CD4-positive, alpha-beta T cell treated with Interleukin-21 for 1 hour (primary cell): ENCODE results near the gene CELSR1.

Source experiments
- DNase-seq: peaks from one replicate; pipeline ENCODE4 v3.0.0-alpha.2; 2020

CELSR1 gene, protein sequence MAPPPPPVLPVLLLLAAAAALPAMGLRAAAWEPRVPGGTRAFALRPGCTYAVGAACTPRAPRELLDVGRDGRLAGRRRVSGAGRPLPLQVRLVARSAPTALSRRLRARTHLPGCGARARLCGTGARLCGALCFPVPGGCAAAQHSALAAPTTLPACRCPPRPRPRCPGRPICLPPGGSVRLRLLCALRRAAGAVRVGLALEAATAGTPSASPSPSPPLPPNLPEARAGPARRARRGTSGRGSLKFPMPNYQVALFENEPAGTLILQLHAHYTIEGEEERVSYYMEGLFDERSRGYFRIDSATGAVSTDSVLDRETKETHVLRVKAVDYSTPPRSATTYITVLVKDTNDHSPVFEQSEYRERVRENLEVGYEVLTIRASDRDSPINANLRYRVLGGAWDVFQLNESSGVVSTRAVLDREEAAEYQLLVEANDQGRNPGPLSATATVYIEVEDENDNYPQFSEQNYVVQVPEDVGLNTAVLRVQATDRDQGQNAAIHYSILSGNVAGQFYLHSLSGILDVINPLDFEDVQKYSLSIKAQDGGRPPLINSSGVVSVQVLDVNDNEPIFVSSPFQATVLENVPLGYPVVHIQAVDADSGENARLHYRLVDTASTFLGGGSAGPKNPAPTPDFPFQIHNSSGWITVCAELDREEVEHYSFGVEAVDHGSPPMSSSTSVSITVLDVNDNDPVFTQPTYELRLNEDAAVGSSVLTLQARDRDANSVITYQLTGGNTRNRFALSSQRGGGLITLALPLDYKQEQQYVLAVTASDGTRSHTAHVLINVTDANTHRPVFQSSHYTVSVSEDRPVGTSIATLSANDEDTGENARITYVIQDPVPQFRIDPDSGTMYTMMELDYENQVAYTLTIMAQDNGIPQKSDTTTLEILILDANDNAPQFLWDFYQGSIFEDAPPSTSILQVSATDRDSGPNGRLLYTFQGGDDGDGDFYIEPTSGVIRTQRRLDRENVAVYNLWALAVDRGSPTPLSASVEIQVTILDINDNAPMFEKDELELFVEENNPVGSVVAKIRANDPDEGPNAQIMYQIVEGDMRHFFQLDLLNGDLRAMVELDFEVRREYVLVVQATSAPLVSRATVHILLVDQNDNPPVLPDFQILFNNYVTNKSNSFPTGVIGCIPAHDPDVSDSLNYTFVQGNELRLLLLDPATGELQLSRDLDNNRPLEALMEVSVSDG (N-terminal part only)

DNA sequence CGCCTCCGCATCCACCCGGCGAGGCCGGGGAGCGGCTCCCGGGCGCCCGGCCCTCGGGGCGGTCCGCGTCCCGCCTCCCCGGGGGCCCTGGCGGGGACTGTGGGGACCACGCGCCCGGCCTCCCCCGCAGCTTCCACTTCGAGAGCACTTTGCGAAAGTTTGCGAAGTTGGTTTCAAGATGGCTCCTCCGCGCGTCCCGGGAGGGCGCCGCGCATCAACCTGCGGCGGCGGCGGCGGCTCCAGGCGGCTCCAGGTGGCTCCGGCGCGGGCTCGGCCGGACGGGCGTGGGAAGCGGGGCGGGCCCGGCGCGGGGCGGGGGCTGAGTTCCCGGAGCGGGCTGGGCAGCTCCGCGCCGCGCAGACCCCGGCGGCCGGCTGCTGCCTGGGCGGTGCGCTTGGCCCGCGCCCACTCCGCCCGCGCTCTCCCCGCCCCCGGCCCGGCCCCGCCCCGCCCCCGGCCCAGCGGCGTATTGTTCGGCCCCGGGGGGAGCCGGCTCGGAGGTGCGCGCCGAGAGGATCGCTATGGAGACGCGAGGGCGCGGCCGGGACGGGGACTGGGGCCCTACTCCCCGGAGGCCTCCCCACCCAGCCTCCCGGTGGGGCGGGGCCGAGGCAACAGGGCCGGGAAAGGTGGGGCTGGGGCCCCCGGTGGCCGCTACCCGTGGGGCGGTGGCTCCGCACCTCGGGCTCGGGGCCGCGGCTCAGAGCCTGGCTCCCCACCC lies at the start of gene CELSR1:
Gene CELSR1 (minus strand): TSS at position 396 of the 721 bp plus-strand sequence. CDS start 450 bp downstream, outside the sequence.
- DNase-seq, result no peak

DNA sequence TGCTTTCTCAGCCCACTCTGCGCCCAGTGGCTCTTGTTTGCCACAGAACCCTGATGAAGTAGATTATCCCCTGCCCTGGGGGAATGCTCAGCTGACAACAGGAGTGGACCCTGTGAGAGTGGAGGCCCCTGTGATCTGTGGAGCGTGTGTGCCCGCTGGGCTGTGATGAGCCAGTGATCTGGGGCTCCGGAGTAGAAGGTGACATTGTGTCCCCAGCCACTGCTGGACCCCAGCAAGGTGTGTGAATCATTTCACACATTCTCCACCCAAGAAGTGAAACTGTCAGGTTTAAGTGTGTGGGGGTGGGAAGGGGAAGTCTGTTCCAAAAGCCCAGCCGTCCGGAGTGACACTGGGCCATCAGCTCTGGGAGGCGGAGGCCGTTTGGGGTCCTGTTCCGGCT lies 49.6 kb upstream of the CELSR1 start:
- no peak for DNase-seq

DNA sequence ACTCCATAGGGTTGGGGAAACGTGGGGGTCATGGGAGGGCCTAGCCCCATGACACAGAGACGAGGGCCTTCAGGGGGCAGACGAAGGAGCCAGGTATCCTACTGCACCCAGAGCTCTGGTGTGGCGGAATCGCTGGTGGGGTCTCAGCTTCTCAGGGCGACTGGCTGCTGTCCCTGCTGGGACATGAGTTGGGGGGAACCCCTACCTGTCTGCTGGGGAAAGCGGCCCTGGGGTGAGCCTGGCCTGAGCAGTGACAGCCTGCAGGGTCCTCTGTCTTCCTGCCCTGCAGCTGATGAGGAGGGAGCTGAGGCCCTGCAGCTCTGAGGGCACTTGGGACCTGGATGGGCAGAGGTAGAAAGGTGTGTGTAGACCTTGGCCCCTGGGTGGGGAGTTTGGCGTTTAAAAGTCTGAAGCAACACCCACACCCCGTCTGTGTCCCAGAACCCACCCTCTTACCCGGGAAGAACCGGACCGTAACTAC lies 49.2 kb upstream of the CELSR1 start:
- DNase-seq, result no peak

DNA sequence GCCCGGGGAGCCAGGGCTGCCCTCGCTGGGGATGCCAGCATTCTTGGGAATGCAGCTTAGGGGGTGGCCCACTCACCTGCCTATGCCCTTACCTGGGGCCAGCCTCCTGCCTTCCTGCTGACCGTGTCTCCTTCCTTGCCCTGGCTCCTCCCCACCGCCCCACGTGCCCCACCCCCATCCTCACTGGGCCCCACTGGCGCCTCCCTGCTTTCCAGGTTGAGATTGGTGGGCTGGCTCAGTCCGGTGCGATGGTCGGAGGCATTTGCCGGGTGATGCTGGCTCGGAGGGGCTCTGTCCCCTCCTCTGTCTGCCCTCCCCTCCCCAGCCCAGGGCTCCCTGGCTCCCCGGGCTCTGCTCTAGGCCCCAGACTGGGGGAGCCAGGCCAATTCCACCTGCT lies 48.7 kb upstream of the CELSR1 start:
- DNase-seq, result no peak

DNA sequence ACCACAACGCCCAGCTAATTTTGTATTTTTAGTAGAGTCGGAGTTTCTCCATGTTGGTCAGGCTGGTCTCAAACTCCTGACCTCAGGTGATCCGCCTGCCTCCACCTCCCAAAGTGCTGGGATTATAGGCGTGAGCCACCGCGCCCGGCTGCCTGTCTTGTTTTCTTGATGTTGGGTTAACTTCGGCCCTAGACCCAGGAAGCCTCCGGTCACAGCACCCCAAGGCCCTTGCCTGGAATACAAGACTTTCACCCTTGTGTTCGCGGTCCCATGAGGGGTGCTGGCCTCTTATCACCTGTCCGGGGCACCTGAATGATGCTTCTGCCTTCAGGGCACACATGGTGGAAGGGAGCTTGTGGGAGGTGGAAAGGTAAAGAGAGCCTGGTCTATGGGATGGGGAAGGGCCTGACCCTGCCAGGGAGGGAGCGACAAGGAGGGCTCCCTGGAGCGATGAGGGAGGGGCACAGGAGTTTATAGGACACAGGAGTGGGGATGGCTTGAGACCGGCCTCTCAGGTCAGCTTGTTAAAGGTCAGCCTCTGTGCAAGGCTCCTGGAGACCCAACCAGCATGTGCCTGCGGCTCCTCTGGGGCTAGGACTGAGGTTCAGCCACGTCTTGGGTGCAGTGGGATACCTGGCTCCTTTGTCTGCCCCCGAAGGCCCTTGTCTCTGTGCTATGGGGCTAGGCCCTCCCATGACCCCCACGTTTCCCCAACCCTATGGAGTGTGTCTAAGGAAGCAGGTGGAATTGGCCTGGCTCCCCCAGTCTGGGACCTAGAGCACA lies 48.1 kb upstream of the CELSR1 start:
- DNase-seq, result no peak

DNA sequence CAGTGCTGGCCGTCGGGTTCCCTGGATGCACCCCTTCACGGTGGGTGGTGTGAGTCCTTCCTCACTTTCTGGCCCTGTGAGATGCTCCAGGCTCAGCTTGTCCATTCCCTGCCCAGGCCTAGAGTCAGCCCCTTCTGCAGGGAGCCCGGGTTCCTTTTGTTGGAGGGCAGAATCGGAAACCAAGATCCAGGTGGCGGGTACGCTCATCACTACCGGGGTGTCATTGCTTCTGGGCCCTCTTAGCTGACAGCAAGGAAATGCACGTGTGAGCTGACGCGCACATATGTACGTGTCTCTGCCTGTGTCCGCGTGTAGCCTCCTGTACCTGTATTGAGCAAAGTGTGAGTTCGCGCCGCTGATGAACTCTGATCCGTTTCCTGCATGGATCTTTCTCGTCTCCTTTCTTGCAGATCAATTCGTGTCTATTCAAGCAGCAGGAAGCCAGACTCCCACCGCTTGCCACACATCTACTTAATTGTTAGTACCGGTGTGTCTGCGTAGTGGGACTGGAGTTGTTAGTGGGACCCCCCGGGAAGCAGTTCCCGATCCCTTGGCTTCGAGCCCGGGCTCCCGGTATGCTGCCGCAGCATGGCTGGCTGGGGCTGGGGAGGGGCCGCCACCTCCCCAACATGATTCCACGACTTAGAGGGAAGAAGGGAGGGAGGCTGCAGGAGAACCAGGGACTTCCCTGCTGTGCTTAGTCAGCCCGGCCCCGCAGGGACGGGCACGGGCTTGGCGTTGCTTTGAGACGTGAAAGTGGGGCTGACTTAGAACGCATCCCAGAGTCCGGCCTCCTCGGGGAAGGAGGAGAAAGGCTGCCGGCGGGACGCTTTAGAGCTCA lies 46.9 kb upstream of the CELSR1 start:
- no peak for DNase-seq

DNA sequence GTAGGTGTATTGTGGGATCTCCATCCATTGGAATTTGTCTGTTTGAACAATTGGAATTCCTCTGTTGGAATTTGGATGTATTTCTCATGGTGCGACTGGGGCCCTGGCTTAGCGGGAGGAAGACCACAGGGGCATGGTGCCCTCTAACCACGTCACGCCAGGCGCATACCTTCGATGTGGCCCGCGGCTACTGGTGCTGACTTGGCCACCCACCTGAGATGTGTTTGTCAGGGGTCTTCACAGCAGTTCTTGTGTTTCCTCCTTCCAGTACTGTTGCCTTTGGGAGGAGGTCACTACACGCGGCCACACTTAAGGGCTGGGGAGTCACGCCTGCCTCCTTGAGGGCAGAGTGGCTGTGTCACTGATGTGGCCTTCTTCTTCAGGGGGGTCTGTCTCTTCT lies 46.2 kb upstream of the CELSR1 start:
- DNase-seq, result no peak

DNA sequence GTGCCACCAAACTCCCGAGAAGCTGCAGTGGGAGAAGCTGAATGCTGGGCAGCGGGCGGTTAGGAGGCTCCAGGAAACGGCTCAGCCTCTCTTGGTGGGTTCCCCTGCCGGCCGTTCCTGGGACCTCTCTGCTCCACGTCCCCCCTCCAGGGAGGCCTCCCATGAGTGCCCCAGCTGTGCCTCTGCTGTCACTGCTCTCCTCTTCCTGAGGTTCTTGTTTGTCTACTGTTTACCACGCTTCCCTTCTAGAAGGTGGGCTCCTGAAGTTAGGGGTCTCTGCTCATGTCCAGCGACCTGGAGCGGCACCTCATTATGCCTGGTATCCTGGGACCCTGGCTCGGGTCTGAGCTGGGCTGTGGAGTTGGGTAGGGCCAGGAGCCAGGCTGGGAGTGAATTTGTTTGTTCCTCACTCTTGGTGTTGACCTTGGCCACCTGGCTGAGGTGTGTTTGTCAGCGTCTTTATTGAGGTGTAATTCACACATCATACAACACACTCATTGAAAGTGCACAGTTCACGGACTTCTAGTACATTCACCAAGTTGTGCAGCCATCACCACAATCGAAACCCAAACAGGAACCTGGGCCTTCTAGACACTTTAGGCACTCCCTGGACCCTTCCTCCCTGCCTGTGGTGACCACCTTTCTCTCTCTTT lies 45.0 kb upstream of the CELSR1 start:
- DNase-seq, result no peak

DNA sequence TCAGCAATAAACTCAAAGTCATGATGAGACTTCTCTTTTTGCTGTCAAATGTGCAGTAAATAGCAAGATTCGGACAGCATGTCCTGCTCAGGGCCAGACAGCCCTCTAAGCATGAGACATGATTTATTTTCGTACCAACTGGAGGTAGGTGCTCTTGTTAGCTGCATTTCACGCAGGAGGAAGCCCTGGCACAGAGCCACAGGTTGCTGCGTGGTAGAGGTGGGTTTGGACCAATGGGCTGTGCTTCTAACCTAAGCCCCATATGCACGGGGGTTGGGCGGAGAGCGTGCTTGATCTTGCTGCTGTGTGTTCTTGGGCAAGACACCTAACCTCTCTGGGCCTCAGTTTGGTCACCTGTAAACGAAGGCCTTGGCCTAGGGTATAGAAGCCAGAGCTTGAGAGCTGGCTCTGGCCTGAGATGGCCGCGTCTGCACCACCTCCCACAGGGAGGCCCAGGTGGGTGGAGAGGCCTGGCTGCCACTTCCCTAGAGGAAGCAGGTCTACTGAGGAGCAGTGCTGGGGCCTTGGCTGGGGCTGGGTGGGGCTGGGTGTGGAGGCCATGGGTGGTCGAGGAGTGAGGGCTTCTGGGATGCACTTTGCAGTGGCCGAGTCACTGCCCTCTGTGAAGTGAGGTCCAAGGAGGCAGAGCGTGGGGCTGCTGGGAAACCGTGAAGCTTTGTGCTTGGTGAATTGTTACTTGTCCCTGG lies 44.3 kb upstream of the CELSR1 start:
- no peak for DNase-seq

DNA sequence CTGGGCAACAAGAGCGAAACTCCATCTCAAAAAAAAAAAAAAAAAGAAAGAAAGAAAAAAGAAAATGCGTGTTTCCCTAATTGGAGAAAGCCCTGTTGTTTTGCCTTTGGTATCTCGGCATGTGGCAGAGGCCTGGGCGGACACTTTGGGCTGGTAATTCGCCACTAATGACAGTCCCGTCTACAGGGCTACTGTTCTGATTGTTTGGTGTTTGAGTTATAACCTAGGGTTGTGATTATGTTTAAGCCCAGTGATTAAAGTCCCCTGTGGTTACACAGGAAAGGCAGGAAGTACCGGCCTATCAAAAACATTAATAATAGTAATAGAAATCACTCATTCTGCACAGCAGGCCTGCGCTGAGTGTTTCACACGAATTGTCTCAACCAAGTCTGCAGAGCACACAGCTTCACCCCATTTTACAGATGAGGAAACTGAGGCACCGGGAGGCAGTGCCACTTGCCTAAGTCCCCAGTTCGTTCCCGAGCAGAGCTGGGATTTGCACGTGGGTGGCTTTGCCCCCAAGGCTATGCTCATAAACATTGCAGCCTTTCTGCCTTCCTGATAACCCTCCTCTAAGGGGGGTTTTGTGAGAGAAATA lies 43.6 kb upstream of the CELSR1 start:
- DNase-seq, result no peak

DNA sequence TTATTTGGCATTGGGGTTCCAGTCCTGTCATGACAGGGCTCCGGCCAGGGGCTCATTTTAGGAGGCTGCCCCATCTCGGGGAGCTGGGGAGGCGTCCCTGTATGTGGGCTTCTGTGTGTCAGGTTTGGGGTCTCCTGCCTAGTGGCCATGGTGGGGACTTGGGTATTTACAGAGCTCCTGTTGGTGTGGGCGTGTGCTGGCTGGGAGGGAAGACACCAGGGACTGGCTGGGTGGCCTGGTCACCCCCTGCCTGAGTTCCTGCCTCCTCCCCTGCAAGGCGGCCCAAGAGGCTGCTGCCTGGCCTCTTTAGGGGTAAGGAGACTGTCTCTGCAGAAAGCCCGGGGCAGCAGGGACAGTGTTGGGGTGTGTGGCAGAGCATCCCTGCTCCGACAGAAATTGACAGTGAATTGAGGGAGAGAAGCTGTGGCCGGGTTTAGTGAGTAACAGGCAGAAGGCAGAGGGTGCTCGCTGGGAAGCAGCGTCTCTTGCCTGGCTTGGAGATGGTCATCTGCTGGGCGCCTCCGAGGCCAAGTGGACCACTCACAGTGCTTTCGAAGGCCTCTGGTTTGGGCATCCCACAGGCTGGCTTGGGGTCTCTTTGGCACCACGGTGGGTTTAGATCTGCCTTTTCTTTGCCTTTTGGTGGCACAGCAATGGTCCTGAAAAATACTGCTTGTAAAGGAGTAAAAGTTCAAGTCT lies 42.5 kb upstream of the CELSR1 start:
- DNase-seq, result no peak

DNA sequence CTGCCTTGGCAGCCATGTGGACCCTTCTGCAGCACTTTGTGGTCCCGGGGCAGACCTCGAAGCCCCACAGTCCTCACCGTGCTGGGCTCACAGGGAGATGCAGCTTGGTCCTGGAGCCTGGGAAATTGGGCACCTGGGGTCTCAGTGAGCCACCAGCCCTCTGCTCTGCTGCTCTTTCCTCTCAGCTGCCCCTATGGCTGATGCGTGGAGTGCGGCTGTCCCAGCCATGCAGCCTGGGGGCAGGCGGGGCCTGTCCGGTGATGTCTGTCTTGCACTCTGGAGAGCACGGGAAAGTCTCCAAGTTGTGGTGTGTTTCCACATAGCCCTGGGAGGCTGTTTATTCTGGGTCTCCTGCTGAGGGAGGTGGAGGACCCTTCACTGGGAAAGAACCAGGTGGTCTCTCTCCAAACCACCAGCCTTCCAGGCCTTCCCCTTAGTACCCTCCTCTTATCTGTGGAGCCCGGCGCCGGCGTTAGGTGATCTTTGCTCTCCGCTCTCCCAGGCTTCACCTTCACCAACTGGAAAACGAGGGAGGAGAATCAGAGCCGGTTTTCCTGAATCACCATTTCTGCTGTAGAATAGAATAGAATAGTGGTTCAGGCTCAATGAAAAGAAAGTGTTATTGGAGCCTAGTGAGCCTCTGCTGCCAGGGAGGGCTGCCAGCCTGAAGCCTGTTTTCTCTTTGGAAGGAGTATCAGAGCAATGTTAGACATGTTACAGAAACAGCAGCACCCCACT lies 41.6 kb upstream of the CELSR1 start:
- no peak for DNase-seq

DNA sequence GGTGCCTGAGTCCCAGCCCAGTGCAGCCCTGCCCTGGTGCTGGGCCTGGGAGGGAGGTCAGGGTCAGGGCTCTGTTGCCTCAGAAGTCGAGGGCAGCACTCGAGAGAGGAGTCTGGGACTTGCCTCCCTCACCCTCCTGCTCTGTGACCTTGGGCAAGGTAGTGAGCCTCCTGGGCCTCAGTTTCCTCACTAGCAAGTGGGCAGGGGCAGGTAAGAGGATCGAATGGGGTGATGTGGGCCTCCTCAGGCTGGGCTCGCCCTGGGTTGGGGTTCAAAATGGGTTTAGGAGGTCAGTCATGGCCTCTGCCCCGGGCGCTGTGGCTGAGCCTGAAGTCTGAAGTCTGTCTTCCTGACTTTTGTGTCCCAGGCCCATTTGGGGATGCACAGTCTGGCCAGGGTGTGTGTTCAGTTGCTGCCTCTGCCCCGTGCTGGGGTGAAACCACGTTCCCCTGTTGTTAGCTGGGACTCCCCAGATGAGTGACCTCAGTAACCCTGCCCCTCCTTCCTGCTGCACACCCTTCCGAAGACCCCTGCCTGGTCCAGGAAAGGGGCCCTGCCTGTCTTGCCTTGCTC lies 40.9 kb upstream of the CELSR1 start:
- no peak for DNase-seq

DNA sequence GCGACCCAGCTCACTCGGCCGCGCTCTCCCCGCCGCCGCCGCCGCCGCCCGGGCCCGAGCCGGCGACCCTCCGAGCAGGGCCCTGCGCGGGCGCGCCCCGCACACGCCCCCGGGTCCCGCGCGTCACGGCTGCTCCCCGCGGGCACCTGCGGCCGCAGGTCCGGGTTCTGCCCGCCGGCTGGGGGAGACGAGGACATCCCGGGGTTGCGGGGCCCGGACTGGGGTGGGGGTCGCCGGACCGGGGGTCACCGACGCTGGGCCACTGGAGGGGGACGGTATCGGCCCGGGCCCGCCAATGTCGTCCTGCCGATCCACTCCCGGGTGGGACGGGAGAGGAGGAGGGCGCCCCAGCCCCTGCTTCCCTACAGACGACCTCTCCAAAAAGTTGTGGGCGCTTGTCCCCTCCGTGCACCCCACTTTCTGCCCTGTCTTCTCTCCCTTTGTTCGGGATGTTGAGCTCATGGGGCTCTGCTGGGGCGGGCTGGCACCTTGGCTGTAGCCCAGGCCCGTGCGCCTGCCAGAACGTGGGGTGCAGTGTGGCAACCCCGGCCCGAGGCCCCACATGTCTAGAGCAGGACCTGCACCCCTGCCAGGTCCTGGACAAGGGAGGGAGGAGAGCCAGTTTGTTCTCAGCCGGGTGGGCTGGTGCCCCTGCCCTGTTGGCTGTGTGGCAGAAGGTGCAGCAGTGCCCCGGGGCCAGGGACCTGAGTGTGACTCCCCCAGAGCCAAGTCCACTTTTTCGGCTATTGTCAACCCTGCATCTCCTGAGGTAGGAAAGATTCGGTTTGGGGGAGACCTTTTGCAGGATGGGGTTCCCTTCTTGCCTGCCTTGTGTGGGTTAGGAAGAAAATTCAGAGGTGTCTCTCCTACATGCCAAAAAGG lies 40.2 kb upstream of the CELSR1 start:
- peak; percentile 15 for DNase-seq

DNA sequence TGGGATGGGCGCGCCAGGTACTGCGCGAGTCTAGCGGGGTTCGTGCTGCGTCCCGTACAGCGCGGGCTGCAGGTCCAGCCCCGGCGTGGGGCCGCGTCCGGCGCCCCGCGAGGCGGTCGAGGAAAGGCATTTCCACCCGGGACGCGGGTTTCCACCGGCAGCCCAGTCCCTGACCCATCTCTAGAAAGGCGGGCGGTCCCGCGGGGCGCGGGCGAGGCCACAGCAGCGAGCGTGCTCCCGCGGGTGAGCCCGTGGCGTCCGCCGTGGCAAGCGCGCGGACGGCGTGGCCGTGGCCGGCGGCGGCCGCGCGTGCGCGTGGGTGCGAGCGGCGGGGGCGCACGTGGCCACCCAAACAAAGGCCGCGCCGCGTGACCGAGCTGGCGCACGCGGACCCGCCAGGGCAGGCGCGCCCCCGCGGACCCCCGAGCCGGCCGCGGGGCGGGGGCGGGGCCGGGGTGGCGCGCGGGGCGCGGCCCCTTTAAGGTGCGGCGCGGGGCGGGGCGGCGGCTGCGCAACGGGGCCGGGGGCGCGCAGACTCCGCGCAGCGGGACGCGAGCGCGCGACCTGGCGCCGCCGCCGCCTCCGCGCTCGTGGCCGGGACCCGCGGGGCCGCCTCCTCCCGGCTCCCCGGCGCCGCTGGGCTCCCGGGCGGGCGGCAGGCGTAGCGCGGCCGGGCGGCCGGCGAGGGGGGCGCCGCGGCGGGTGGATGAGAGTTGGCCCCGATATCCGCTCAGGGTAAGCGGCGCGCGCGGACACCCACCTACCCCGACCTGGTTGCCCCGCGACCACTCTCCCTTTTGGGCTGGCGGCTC lies 39.3 kb upstream of the CELSR1 start:
- DNase-seq, result peak; percentile 71
